CD8-positive, alpha-beta memory T cell (primary cell): ENCODE measurements around the gene SRI. TPM values are rescaled to one million over a fixed set of nuclear protein-coding genes. Genes with fewer than 3 reads are reported as not detected.
A peak's percentile ranks its signal among the peaks of the same experiment; 100 is the strongest.

Experiments
- CTCF ChIA-PET: fragments of 350-600 bp; sonication (Branson Sonifier 250); formaldehyde crosslinking; loops from one replicate; lab custom pipeline; 2021; ENCODE audit warnings: antibody characterized with exemption; lab: Charles Lee
- POLR2A ChIA-PET: fragments of 350-600 bp; sonication (Branson Sonifier 250); formaldehyde crosslinking; loops from one replicate; lab custom pipeline; 2021; ENCODE audit warnings: antibody characterized with exemption; lab: Charles Lee
- DNase-seq, 5 donors: peaks; one replicate each; pipeline versions ENCODE4 v3.0.0 to v3.0.0-alpha.2; 2020 to 2022; ENCODE audit warnings: mixed read lengths in 1 of 5
- H3K27ac ChIP-seq: one replicate; pipeline ENCODE4 v1.7.0; 2013; ENCODE audit warnings: low read depth, mild to moderate bottlenecking, low read length, moderate library complexity
- H3K27me3 ChIP-seq: 2 replicates; pipeline ENCODE4 v1.7.0; 2013; ENCODE audit warnings: low read length, mild to moderate bottlenecking; ENCODE audit not compliant: insufficient read depth, poor library complexity, severe bottlenecking
- H3K36me3 ChIP-seq: 2 replicates; pipeline ENCODE4 v1.7.0; 2013; ENCODE audit warnings: mild to moderate bottlenecking, low read length, moderate library complexity; ENCODE audit not compliant: insufficient read depth
- H3K4me1 ChIP-seq: 2 replicates; pipeline ENCODE4 v1.7.0; 2013; ENCODE audit warnings: mild to moderate bottlenecking, low read length, moderate library complexity; ENCODE audit not compliant: insufficient read depth
- H3K4me3 ChIP-seq: 2 replicates; pipeline ENCODE4 v1.7.0; 2013; ENCODE audit warnings: mild to moderate bottlenecking, low read length
- H3K9me3 ChIP-seq: 2 replicates; pipeline ENCODE4 v1.7.0; 2013; ENCODE audit warnings: mild to moderate bottlenecking, low read length
- H3K27ac Mint-ChIP-seq, 8 donors: one replicate each; pipeline ENCODE4 v1.8.0; 2020 to 2021; ENCODE audit warnings: mixed read lengths in 8 of 8, mild to moderate bottlenecking in 6 of 8, inconsistent platforms in 3 of 8, moderate library complexity in 3 of 8
- H3K27me3 Mint-ChIP-seq, 2 donors: one replicate each; pipeline ENCODE4 v1.8.0; 2020 to 2021; ENCODE audit warnings: mixed read lengths in 2 of 2, mild to moderate bottlenecking in 1 of 2, moderate library complexity in 1 of 2
- H3K36me3 Mint-ChIP-seq, 3 donors: one replicate each; pipeline ENCODE4 v1.8.0; 2020 to 2021; ENCODE audit warnings: mixed read lengths in 3 of 3, inconsistent platforms in 1 of 3, mild to moderate bottlenecking in 1 of 3
- H3K4me1 Mint-ChIP-seq, 3 donors: one replicate each; pipeline ENCODE4 v1.8.0; 2020 to 2021; ENCODE audit warnings: mixed read lengths in 3 of 3, inconsistent platforms in 1 of 3, mild to moderate bottlenecking in 1 of 3
- H3K4me3 Mint-ChIP-seq, 7 donors: one replicate each; pipeline ENCODE4 v1.8.0; 2020 to 2021; ENCODE audit warnings: mixed read lengths in 7 of 7, mild to moderate bottlenecking in 6 of 7, moderate library complexity in 4 of 7, inconsistent platforms in 2 of 7
- H3K9me3 Mint-ChIP-seq, 5 donors: one replicate each; pipeline ENCODE4 v1.8.0; 2020 to 2022; ENCODE audit warnings: mixed read lengths in 5 of 5, mild to moderate bottlenecking in 3 of 5, moderate library complexity in 2 of 5, inconsistent platforms in 1 of 5
- polyA plus RNA-seq: library from polyadenylated mRNA; unstranded; fragments of 300-500 nt; fragmentation: Illumina TruSeq; gene quantifications from one replicate; pipeline ENCODE4 v1.2.3, GENCODE V29; 2021
- total RNA-seq, 2 experiments: library from RNA; stranded (reverse); gene quantifications; one replicate each; pipeline ENCODE4 v1.2.3, GENCODE V29; 2021

The SRI gene
- total and polyA plus RNA-seq, 3 experiments from 2014 or later: 242 to 278 (median 255) TPM

GRCh38 chr7:88218836-88219605 is 817 bp downstream of the SRI start:
- peak overlapping the region; percentile 87 for H3K4me3 ChIP-seq
- no peaks in the 10 kb centered on the region for H3K27me3 ChIP-seq
- H3K4me1 ChIP-seq: peaks cover 26% of the 10 kb centered on the region
- Mint-ChIP-seq H3K27ac (peak overlapping the region; percentile 89 to 99 (median 94)), H3K4me3 (peak overlapping the region; percentile 89 to 98 (median 94)), H3K36me3 (peaks cover 0 to 37% (median 2%) of the 10 kb centered on the region in 3 donors), H3K27me3 (no peaks in the 10 kb centered on the region), H3K9me3 (no peaks in the 10 kb centered on the region), H3K4me1 (peaks cover 34 to 58% (median 53%) of the 10 kb centered on the region in 3 donors)
- H3K36me3 ChIP-seq: peaks cover 4% of the 10 kb centered on the region
- CTCF ChIA-PET: interaction anchor here (1.1 kb wide), 2 partner anchors 10 to 285 kb away, joined by 4 read pairs; partner anchors contain the start of gene ADAM22
- H3K27ac ChIP-seq: peak overlapping the region; percentile 73
- H3K9me3 ChIP-seq: no peaks in the 10 kb centered on the region
- DNase-seq: peak; percentile 20 to 53 (median 34)
- POLR2A ChIA-PET: interaction anchor here (1.1 kb wide), 1 partner anchor 11 kb away, joined by 3 read pairs; no protein-coding TSS in a partner anchor

GRCh38 chr7:88218429-88218745 is 1.5 kb downstream of the SRI start:
- Histone ChIP-seq H3K4me1 (peaks cover 26% of the 10 kb centered on the region), H3K27ac (peak overlapping the region; percentile 73), H3K4me3 (peak overlapping the region; percentile 87), H3K36me3 (peaks cover 5% of the 10 kb centered on the region), H3K9me3 (no peaks in the 10 kb centered on the region), H3K27me3 (no peaks in the 10 kb centered on the region)
- Mint-ChIP-seq H3K4me3 (peak overlapping the region; percentile 89 to 98 (median 94)), H3K9me3 (no peaks in the 10 kb centered on the region), H3K4me1 (peaks cover 39 to 62% (median 59%) of the 10 kb centered on the region in 3 donors), H3K27ac (peak overlapping the region; percentile 89 to 99 (median 94)), H3K27me3 (no peaks in the 10 kb centered on the region), H3K36me3 (peaks cover 0 to 42% (median 5%) of the 10 kb centered on the region in 3 donors)
- POLR2A ChIA-PET: interaction anchor here (1.1 kb wide), 1 partner anchor 10 kb away, joined by 3 read pairs; no protein-coding TSS in a partner anchor
- CTCF ChIA-PET: interaction anchor here (1.1 kb wide), 2 partner anchors 11 to 285 kb away, joined by 4 read pairs; partner anchors contain the start of gene ADAM22
- DNase-seq: no peak

GRCh38 chr7:88217675-88218428 is 2.0 kb downstream of the SRI start:
- H3K9me3 Mint-ChIP-seq: no peaks in the 10 kb centered on the region
- H3K27me3 Mint-ChIP-seq: no peaks in the 10 kb centered on the region
- peak in 1 of 5 donors; percentile 14 for DNase-seq
- Histone ChIP-seq H3K36me3 (peaks cover 10% of the 10 kb centered on the region), H3K27ac (peak overlapping the region; percentile 73), H3K27me3 (no peaks in the 10 kb centered on the region), H3K9me3 (no peaks in the 10 kb centered on the region), H3K4me3 (no peak overlapping the region), H3K4me1 (peaks cover 26% of the 10 kb centered on the region)
- CTCF ChIA-PET: interaction anchor here (1.1 kb wide), 2 partner anchors 11 to 284 kb away, joined by 4 read pairs; partner anchors contain the start of gene ADAM22
- H3K27ac Mint-ChIP-seq: peak overlapping the region; percentile 89 to 99 (median 94)
- H3K4me3 Mint-ChIP-seq: peak overlapping the region; percentile 89 to 98 (median 94)
- POLR2A ChIA-PET: interaction anchor here (1.1 kb wide), 1 partner anchor 10 kb away, joined by 3 read pairs; no protein-coding TSS in a partner anchor
- H3K4me1 Mint-ChIP-seq: peaks cover 43 to 68% (median 65%) of the 10 kb centered on the region in 3 donors
- H3K36me3 Mint-ChIP-seq: peaks cover 0 to 47% (median 8%) of the 10 kb centered on the region in 3 donors

GRCh38 chr7:88216276-88216675 is 3.6 kb downstream of the SRI start:
- H3K4me1 Mint-ChIP-seq: peaks cover 45 to 70% (median 65%) of the 10 kb centered on the region in 3 donors
- no peaks in the 10 kb centered on the region for H3K9me3 Mint-ChIP-seq
- peaks cover 25% of the 10 kb centered on the region for H3K4me1 ChIP-seq
- no peak for DNase-seq
- no peaks in the 10 kb centered on the region for H3K27me3 Mint-ChIP-seq
- H3K27ac Mint-ChIP-seq: peak overlapping the region in 5 of 8 donors; percentile 22 to 73 (median 37)
- no peak overlapping the region for H3K4me3 ChIP-seq
- no peak overlapping the region for H3K27ac ChIP-seq
- H3K36me3 Mint-ChIP-seq: peaks cover 0 to 60% (median 8%) of the 10 kb centered on the region in 3 donors
- peaks cover 10% of the 10 kb centered on the region for H3K36me3 ChIP-seq
- POLR2A ChIA-PET: no interaction called here
- no peaks in the 10 kb centered on the region for H3K27me3 ChIP-seq
- peak overlapping the region in 1 of 7 donors; percentile 11 for H3K4me3 Mint-ChIP-seq
- CTCF ChIA-PET: interaction anchor here (1.0 kb wide), 1 partner anchor 10 kb away, joined by 3 read pairs; no protein-coding TSS in a partner anchor
- no peaks in the 10 kb centered on the region for H3K9me3 ChIP-seq

- H3K36me3 ChIP-seq: peaks cover 11% of the 10 kb centered on the region
- no peak for DNase-seq
- Mint-ChIP-seq H3K4me3 (no peak overlapping the region), H3K36me3 (peaks cover 0 to 67% (median 8%) of the 10 kb centered on the region in 3 donors), H3K4me1 (peaks cover 37 to 60% (median 55%) of the 10 kb centered on the region in 3 donors), H3K27me3 (no peaks in the 10 kb centered on the region), H3K27ac (peak overlapping the region in 2 of 8 donors; percentile 6 to 42), H3K9me3 (no peaks in the 10 kb centered on the region)
- H3K27me3 ChIP-seq: no peaks in the 10 kb centered on the region
- H3K4me3 ChIP-seq: no peak overlapping the region
- peaks cover 16% of the 10 kb centered on the region for H3K4me1 ChIP-seq
- ChIA-PET POLR2A (no interaction called here), CTCF (no interaction called here)
- no peaks in the 10 kb centered on the region for H3K9me3 ChIP-seq
- H3K27ac ChIP-seq: no peak overlapping the region
Measured at GRCh38 chr7:88215295-88215694, 4.5 kb downstream of the SRI start.

GRCh38 chr7:88214456-88214855 is 5.4 kb downstream of the SRI start:
- Histone ChIP-seq H3K27me3 (no peaks in the 10 kb centered on the region), H3K27ac (no peak overlapping the region), H3K36me3 (peaks cover 15% of the 10 kb centered on the region), H3K9me3 (no peaks in the 10 kb centered on the region), H3K4me3 (no peak overlapping the region), H3K4me1 (peaks cover 16% of the 10 kb centered on the region)
- ChIA-PET POLR2A (interaction anchor here (0.6 kb wide), 1 partner anchor 9 kb away, joined by 3 read pairs; no protein-coding TSS in a partner anchor), CTCF (no interaction called here)
- Mint-ChIP-seq H3K4me3 (peak overlapping the region in 1 of 7 donors; percentile 61), H3K36me3 (peaks cover 0 to 72% (median 9%) of the 10 kb centered on the region in 3 donors), H3K27me3 (no peaks in the 10 kb centered on the region), H3K4me1 (peaks cover 35 to 57% (median 51%) of the 10 kb centered on the region in 3 donors), H3K9me3 (no peaks in the 10 kb centered on the region), H3K27ac (peak overlapping the region in 6 of 8 donors; percentile 10 to 64 (median 34))
- no peak for DNase-seq

GRCh38 chr7:88212918-88213317 is 6.9 kb downstream of the SRI start:
- Histone ChIP-seq H3K27me3 (no peaks in the 10 kb centered on the region), H3K4me3 (no peak overlapping the region), H3K4me1 (peaks cover 5% of the 10 kb centered on the region), H3K27ac (no peak overlapping the region), H3K36me3 (peaks cover 15% of the 10 kb centered on the region), H3K9me3 (no peaks in the 10 kb centered on the region)
- no peaks in the 10 kb centered on the region for H3K27me3 Mint-ChIP-seq
- no peak overlapping the region for H3K4me3 Mint-ChIP-seq
- no peak for DNase-seq
- H3K4me1 Mint-ChIP-seq: peaks cover 27 to 46% (median 38%) of the 10 kb centered on the region in 3 donors
- POLR2A ChIA-PET: no interaction called here
- peak overlapping the region in 6 of 8 donors; percentile 0 to 53 (median 26) for H3K27ac Mint-ChIP-seq
- H3K36me3 Mint-ChIP-seq: peaks cover 0 to 81% (median 14%) of the 10 kb centered on the region in 3 donors
- no peaks in the 10 kb centered on the region for H3K9me3 Mint-ChIP-seq
- CTCF ChIA-PET: interaction anchor here (1.0 to 1.1 kb wide), 2 partner anchors 16 to 44 kb away, joined by 3 read pairs; no protein-coding TSS in a partner anchor
